Measurements from ENCODE around the gene HSP90AB1. TPM values are rescaled to one million over a fixed set of nuclear protein-coding genes. Genes with fewer than 3 reads are reported as not detected.

HSP90AB1 gene
- polyA plus RNA-seq, 1 of the 3 experiments (the other 2 are of a cell fraction): 843 TPM

DNA sequence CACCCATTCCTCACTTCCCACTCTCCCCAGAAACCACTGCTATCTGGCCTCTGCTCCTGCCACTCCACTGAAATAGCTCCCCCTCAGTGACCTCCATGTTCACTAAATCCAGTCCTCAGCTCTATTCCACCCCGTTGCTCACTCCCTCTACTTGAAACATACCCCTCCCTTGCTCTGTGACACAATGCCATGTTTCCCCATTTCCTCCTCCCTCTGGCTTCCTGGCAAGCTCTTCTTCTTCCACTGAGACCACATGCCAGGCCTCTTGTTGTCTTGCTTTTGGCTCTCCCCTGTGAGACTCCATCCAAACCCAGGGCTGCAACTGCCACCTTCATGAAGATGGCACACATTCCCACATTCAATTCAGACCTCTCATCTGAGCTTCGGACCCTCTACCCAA, 37.2 kb downstream of the HSP90AB1 start:
- Histone ChIP-seq H4K20me1 (ENCODE audit: insufficient read depth) (no peaks in the 10 kb centered on the region), H3K4me3 (ENCODE audit: low read depth in 2 of 2, low read length in 1 of 2) (no peak overlapping the region), H3K9ac (no peak overlapping the region), H3K4me2 (no peak overlapping the region), H3K27ac (ENCODE audit: low read depth in 2 of 2, low read length in 1 of 2) (no peak overlapping the region), H3K4me1 (ENCODE audit: control insufficient read depth in 1 of 2, insufficient read depth in 2 of 2, low read depth in 1 of 2, low read length in 1 of 2) (no peaks in the 10 kb centered on the region), H3K36me3 (replicated peaks in 1 of 2; ENCODE audit: control insufficient read depth in 1 of 2, insufficient read depth in 2 of 2, low read length in 1 of 2) (no peaks in the 10 kb centered on the region), H2AFZ (ENCODE audit: low read depth) (no peak overlapping the region), H3K9me3 (no peaks in the 10 kb centered on the region), H3K9me2 (no peaks in the 10 kb centered on the region), H3K79me2 (ENCODE audit: insufficient read depth) (no peaks in the 10 kb centered on the region), H3F3A (replicated peaks; ENCODE audit: insufficient read depth) (no peaks in the 10 kb centered on the region), H3K27me3 (ENCODE audit: insufficient read depth) (peaks cover 5% of the 10 kb centered on the region; the same call in 1 of the 2 replicates)
- TF ChIP-seq NRF1 (IDR thresholded peaks at IDR 0.05; ENCODE audit: low read depth, low read length) (no peak), FOXM1 (IDR thresholded peaks at IDR 0.05; ENCODE audit: low read depth) (no peak), MXI1 (IDR thresholded peaks at IDR 0.05; ENCODE audit: low read depth, low read length) (no peak), PBX3 (IDR thresholded peaks at IDR 0.05) (no peak), RCOR1 (IDR thresholded peaks at IDR 0.05; ENCODE audit: low read length) (no peak), RAD21 (IDR thresholded peaks at IDR 0.05; ENCODE audit: low read length) (no peak), CHD2 (IDR thresholded peaks at IDR 0.05; ENCODE audit: low read length, partially characterized antibody) (no peak), RFX5 (IDR thresholded peaks at IDR 0.05; ENCODE audit: low read length) (no peak), USF1 (IDR thresholded peaks at IDR 0.05; ENCODE audit: borderline replicate concordance, low read depth) (no peak), TAF1 (IDR thresholded peaks at IDR 0.05; ENCODE audit: borderline replicate concordance, low read depth, low read length) (no peak), JUND (IDR thresholded peaks at IDR 0.05) (no peak)
- TF ChIP-seq, protein P1, sequence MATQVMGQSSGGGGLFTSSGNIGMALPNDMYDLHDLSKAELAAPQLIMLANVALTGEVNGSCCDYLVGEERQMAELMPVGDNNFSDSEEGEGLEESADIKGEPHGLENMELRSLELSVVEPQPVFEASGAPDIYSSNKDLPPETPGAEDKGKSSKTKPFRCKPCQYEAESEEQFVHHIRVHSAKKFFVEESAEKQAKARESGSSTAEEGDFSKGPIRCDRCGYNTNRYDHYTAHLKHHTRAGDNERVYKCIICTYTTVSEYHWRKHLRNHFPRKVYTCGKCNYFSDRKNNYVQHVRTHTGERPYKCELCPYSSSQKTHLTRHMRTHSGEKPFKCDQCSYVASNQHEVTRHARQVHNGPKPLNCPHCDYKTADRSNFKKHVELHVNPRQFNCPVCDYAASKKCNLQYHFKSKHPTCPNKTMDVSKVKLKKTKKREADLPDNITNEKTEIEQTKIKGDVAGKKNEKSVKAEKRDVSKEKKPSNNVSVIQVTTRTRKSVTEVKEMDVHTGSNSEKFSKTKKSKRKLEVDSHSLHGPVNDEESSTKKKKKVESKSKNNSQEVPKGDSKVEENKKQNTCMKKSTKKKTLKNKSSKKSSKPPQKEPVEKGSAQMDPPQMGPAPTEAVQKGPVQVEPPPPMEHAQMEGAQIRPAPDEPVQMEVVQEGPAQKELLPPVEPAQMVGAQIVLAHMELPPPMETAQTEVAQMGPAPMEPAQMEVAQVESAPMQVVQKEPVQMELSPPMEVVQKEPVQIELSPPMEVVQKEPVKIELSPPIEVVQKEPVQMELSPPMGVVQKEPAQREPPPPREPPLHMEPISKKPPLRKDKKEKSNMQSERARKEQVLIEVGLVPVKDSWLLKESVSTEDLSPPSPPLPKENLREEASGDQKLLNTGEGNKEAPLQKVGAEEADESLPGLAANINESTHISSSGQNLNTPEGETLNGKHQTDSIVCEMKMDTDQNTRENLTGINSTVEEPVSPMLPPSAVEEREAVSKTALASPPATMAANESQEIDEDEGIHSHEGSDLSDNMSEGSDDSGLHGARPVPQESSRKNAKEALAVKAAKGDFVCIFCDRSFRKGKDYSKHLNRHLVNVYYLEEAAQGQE (IDR thresholded peaks at IDR 0.05; ENCODE audit: low read depth, low read length): no peak
- POLR2A ChIA-PET: interaction anchor here (0.7 kb wide), 1 partner anchor 12 kb away, joined by 3 read pairs; no protein-coding TSS in a partner anchor
- CTCF ChIA-PET: interaction anchor here (0.8 to 2.2 kb wide), 6 partner anchors 9 to 36 kb away, joined by 3 to 13 read pairs (median 5); partner anchors contain the start of gene AARS2
- WGBS (ENCODE audit: low lambda C conversion rate): 16% methylated on average over 2 of the region's 2 CpGs
- no peak for DNase-seq

DNA sequence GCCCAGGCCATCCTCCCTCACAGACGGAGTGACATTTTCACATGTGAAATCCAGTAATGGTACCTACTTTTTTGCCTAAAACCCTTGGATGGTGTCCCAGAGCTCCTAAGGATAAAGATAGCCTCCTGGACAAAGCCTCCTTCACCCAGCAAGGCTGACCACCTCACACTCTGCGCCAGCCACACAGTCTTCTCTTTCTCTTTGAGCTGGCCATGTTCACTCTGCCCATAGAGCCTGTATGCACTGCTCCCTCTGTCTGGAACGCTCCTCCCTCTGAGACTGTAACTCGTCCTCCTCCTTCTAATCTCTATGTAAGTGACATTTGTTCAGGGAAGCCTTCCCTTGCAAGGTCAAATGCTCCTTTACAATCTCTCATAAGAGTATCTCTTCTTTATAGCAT, 38.0 kb downstream of the HSP90AB1 start:
- Histone ChIP-seq H3K9me2 (no peaks in the 10 kb centered on the region), H2AFZ (ENCODE audit: low read depth) (no peak overlapping the region), H4K20me1 (ENCODE audit: insufficient read depth) (no peaks in the 10 kb centered on the region), H3K9ac (no peak overlapping the region), H3K27me3 (ENCODE audit: insufficient read depth) (peaks cover 9% of the 10 kb centered on the region), H3F3A (replicated peaks; ENCODE audit: insufficient read depth) (no peaks in the 10 kb centered on the region), H3K4me2 (no peak overlapping the region), H3K4me1 (ENCODE audit: control insufficient read depth in 1 of 2, insufficient read depth in 2 of 2, low read depth in 1 of 2, low read length in 1 of 2) (peaks cover 0 to 5% of the 10 kb centered on the region in 2 experiments; a peak in 1 of 4 replicates), H3K36me3 (replicated peaks in 1 of 2; ENCODE audit: control insufficient read depth in 1 of 2, insufficient read depth in 2 of 2, low read length in 1 of 2) (no peaks in the 10 kb centered on the region), H3K27ac (ENCODE audit: low read depth in 2 of 2, low read length in 1 of 2) (no peak overlapping the region), H3K4me3 (ENCODE audit: low read depth in 2 of 2, low read length in 1 of 2) (no peak overlapping the region), H3K9me3 (no peaks in the 10 kb centered on the region), H3K79me2 (ENCODE audit: insufficient read depth) (no peaks in the 10 kb centered on the region)
- POLR2A ChIA-PET: interaction anchor here (0.6 kb wide), 1 partner anchor 1059 kb away, joined by 3 read pairs; no protein-coding TSS in a partner anchor
- CTCF ChIA-PET: interaction anchor here (0.6 to 2.2 kb wide), 7 partner anchors 8 to 187 kb away, joined by 3 to 13 read pairs (median 3); partner anchors contain the start of gene AARS2
- no peak for DNase-seq
- WGBS (ENCODE audit: low lambda C conversion rate): 8% methylated on average over 4 of the region's 4 CpGs
- TF ChIP-seq GABPA (IDR thresholded peaks at IDR 0.05; ENCODE audit: low read depth) (no peak), ELF1 (IDR thresholded peaks at IDR 0.05) (no peak), USF1 (IDR thresholded peaks at IDR 0.05; ENCODE audit: borderline replicate concordance, low read depth) (no peak), TEAD4 (IDR thresholded peaks at IDR 0.05; ENCODE audit: borderline replicate concordance, insufficient read depth) (no peak), NRF1 (IDR thresholded peaks at IDR 0.05; ENCODE audit: low read depth, low read length) (no peak), USF2 (IDR thresholded peaks at IDR 0.05; ENCODE audit: borderline replicate concordance, low read depth, low read length) (no peak)
- TF ChIP-seq, protein P1 (IDR thresholded peaks at IDR 0.05; ENCODE audit: low read depth, low read length): no peak

All from SK-N-SH (cell line).